B cell (primary cell): ENCODE measurements around the gene ZNF672. TPM values are rescaled to one million over a fixed set of nuclear protein-coding genes. Genes with fewer than 3 reads are reported as not detected.

Experiments
- ATAC-seq: fragments of 200-7000 bp; cut with Tn5 transposase; one replicate; pipeline ENCODE4 v1.10.0; 2021; ENCODE audit warnings: low read depth, mild to moderate bottlenecking, moderate number of reproducible peaks, moderate library complexity
- CTCF ChIA-PET: fragments of 350-600 bp; sonication (Branson Sonifier 250); formaldehyde crosslinking; loops from one replicate; lab custom pipeline; 2021; ENCODE audit warnings: antibody characterized with exemption, inconsistent platforms; lab: Charles Lee
- POLR2A ChIA-PET: fragments of 350-600 bp; sonication (Branson Sonifier 250); formaldehyde crosslinking; loops from one replicate; lab custom pipeline; 2021; ENCODE audit warnings: antibody characterized with exemption; lab: Charles Lee
- DNase-seq: peaks from one replicate; pipeline ENCODE4 v3.0.0; 2013
- H2AFZ ChIP-seq: 2 replicates; pipeline ENCODE4 v1.6.1; 2012; ENCODE audit warnings: mild to moderate bottlenecking, low read depth, low read length; ENCODE audit not compliant: insufficient read depth, poor library complexity, severe bottlenecking
- H3K27ac ChIP-seq, 2 donors: 1 replicate in 1 of 2; 2 replicates in 1 of 2; pipeline ENCODE4 v1.5.1; 2012 to 2013; ENCODE audit warnings: low read length in 2 of 2, mild to moderate bottlenecking in 2 of 2, moderate library complexity in 1 of 2
- H3K27me3 ChIP-seq, 4 experiments: fragments of 200-600 bp in 1 of 4; sonication (generic) in 1 of 4; replicated peaks in 1 of 4; 1 replicate in 2 of 4; 2 replicates in 2 of 4; pipeline versions ENCODE4 v1.6.1 to v1.7.0; 2013 to 2016; ENCODE audit warnings: low read length in 3 of 4, mild to moderate bottlenecking in 2 of 4, mixed read lengths in 1 of 4, moderate library complexity in 1 of 4; ENCODE audit not compliant: insufficient read depth in 4 of 4, control insufficient read depth in 3 of 4; ENCODE audit errors: control extremely low read depth in 1 of 4
- H3K36me3 ChIP-seq, 2 experiments: replicated peaks in 1 of 2; 1 replicate in 1 of 2; 2 replicates in 1 of 2; pipeline versions ENCODE4 v1.6.1 to v1.7.1; 2013; ENCODE audit warnings: low read length in 1 of 2; ENCODE audit not compliant: insufficient read depth in 2 of 2, control insufficient read depth in 1 of 2; ENCODE audit errors: control extremely low read depth in 1 of 2, extremely low read depth in 1 of 2
- H3K4me1 ChIP-seq, 2 donors: fragments of 200-600 bp in 1 of 2; sonication (generic) in 1 of 2; 1 replicate in 1 of 2; 2 replicates in 1 of 2; pipeline versions ENCODE4 v1.5.1 to v1.6.1; 2013 to 2017; ENCODE audit warnings: low read length in 2 of 2; ENCODE audit not compliant: control insufficient read depth in 2 of 2, insufficient read depth in 2 of 2
- H3K4me2 ChIP-seq: replicated peaks from 2 replicates; pipeline ENCODE3; 2012; ENCODE audit warnings: mild to moderate bottlenecking, low read depth, low read length; ENCODE audit not compliant: poor library complexity, severe bottlenecking
- H3K4me3 ChIP-seq, 5 experiments: fragments of 200-600 bp in 1 of 5; sonication (generic) in 1 of 5; 1 replicate in 3 of 5; 2 replicates in 2 of 5; pipeline versions ENCODE4 v1.5.1 to v1.7.0; 2011 to 2016; ENCODE audit warnings: low read length in 4 of 5, mild to moderate bottlenecking in 4 of 5, low read depth in 2 of 5, control low read depth in 1 of 5, moderate library complexity in 1 of 5; ENCODE audit not compliant: insufficient read depth in 1 of 5; ENCODE audit errors: control extremely low read depth in 1 of 5, extremely low read depth in 1 of 5
- H3K79me2 ChIP-seq: fragments of 200-600 bp; sonication (generic); one replicate; pipeline ENCODE4 v1.6.0; 2016; ENCODE audit warnings: low read length; ENCODE audit not compliant: control insufficient read depth, insufficient read depth
- H3K9ac ChIP-seq: fragments of 200-600 bp; sonication (generic); 2 replicates; pipeline ENCODE4 v1.6.1; 2017; ENCODE audit warnings: mild to moderate bottlenecking, low read length, moderate library complexity
- H3K9me3 ChIP-seq, 3 donors: one replicate each; pipeline versions ENCODE4 v1.6.1 to v1.7.1; 2013; ENCODE audit warnings: low read length in 2 of 3; ENCODE audit not compliant: control insufficient read depth in 2 of 3, insufficient read depth in 1 of 3; ENCODE audit errors: control extremely low read depth in 1 of 3
- H4K20me1 ChIP-seq: 2 replicates; pipeline ENCODE4 v1.6.0; 2012; ENCODE audit warnings: mild to moderate bottlenecking, low read length; ENCODE audit not compliant: insufficient read depth, control insufficient read depth, poor library complexity, severe bottlenecking
- H3K27ac Mint-ChIP-seq: one replicate; pipeline ENCODE4 v1.8.0; 2021; ENCODE audit warnings: mixed read lengths
- H3K27me3 Mint-ChIP-seq: one replicate; pipeline ENCODE4 v1.8.0; 2021; ENCODE audit warnings: mixed read lengths
- H3K4me1 Mint-ChIP-seq: one replicate; pipeline ENCODE4 v1.8.0; 2021; ENCODE audit warnings: mixed read lengths
- H3K4me3 Mint-ChIP-seq: one replicate; pipeline ENCODE4 v1.8.0; 2021; ENCODE audit warnings: mixed read lengths
- H3K9me3 Mint-ChIP-seq: one replicate; pipeline ENCODE4 v1.8.0; 2022; ENCODE audit warnings: mixed read lengths; ENCODE audit not compliant: insufficient read depth
- CTCF ChIP-seq: fragments of 200-600 bp; IDR thresholded peaks from one replicate; pipeline ENCODE4 v1.8.0; 2022; ENCODE audit warnings: antibody characterized with exemption, mild to moderate bottlenecking
- EZH2 ChIP-seq: IDR thresholded peaks from 2 replicates; pipeline ENCODE4 v1.6.1; 2012; ENCODE audit warnings: borderline replicate concordance, low read depth, mild to moderate bottlenecking, moderate library complexity, low read length; ENCODE audit not compliant: insufficient read depth, poor library complexity, severe bottlenecking
- WGBS: methylation state at CpG from one replicate; pipeline ENCODE4 v1.1.5; 2013; ENCODE audit warnings: missing lambda C conversion rate; ENCODE audit not compliant: insufficient coverage; 5-methylcytosine and 5-hydroxymethylcytosine counted together
- intact Hi-C: fragments of 100-400 bp; cut with micrococcal nuclease; formaldehyde crosslinking; loops from one replicate; pipeline ENCODE4 v1.10.0; 2022
- polyA plus RNA-seq: library from polyadenylated mRNA; depleted of rRNA; stranded (reverse); fragments of >200 nt; gene quantifications from 2 replicates; pipeline ENCODE4 v1.2.3, GENCODE V29; 2012
- total RNA-seq, 2 donors: library from RNA; stranded (reverse); fragments of 120-200 nt in 1 of 2; gene quantifications; 1 replicate in 1 of 2; 2 replicates in 1 of 2; pipeline versions ENCODE4 v1.2.3 to v1.2.4, GENCODE V29; 2013 to 2022

ZNF672 gene
- total and polyA plus RNA-seq, 2 donors (not counting 1 experiment from before 2014, with no cell fraction given), result 46.4 to 56.3 TPM

GRCh38 chr1:248852481-248853405, 14.7 kb downstream of the ZNF672 start:
- H3K9me3 ChIP-seq, result no peaks in the 10 kb centered on the region
- ATAC-seq (peak; percentile 54), DNase-seq (peak; percentile 58)
- ChIA-PET CTCF (no interaction called here), POLR2A (no interaction called here)
- TF ChIP-seq EZH2 (no peak), CTCF (no peak)
- H3K27me3 Mint-ChIP-seq, result no peaks in the 10 kb centered on the region
- H3K4me2 ChIP-seq, result peak overlapping the region; percentile 31
- WGBS, result 83% methylated on average over 7 of the region's 7 CpGs
- peaks cover 19 to 29% of the 10 kb centered on the region in 2 donors for H3K4me1 ChIP-seq
- H3K9me3 Mint-ChIP-seq, result no peaks in the 10 kb centered on the region
- no peak overlapping the region for H3K27ac Mint-ChIP-seq
- H4K20me1 ChIP-seq, result peaks cover 30% of the 10 kb centered on the region
- peaks cover 5 to 37% of the 10 kb centered on the region in 2 experiments for H3K36me3 ChIP-seq
- H3K4me3 ChIP-seq, result no peak overlapping the region
- intact Hi-C loops, result no loop called here
- peaks cover 24% of the 10 kb centered on the region for H3K4me1 Mint-ChIP-seq
- H3K27ac ChIP-seq, result peak overlapping the region; percentile 27 to 68
- no peak overlapping the region for H3K9ac ChIP-seq
- no peaks in the 10 kb centered on the region for H3K27me3 ChIP-seq
- H2AFZ ChIP-seq, result no peak overlapping the region
- no peak overlapping the region for H3K4me3 Mint-ChIP-seq
- H3K79me2 ChIP-seq, result peaks cover 7% of the 10 kb centered on the region
